Smooth muscle cell (in vitro differentiated cells): Measurements from ENCODE around the gene FAM107A. TPM values are rescaled to one million over a fixed set of nuclear protein-coding genes. Genes with fewer than 3 reads are reported as not detected.

Source experiments
- DNase-seq: peaks from one replicate; lab custom pipeline; 2025; ENCODE audit not compliant: unreplicated experiment; lab: John Stamatoyannopoulos, UW
- H2AFZ ChIP-seq: fragments of 200-600 bp; sonication (generic); 2 replicates; pipeline ENCODE4 v1.6.0; 2016; ENCODE audit warnings: antibody characterized with exemption, low read depth, mild to moderate bottlenecking
- H3F3A ChIP-seq: fragments of 200-600 bp; sonication (generic); 2 replicates; pipeline ENCODE4 v1.6.0; 2017; ENCODE audit warnings: antibody characterized with exemption, low read depth
- H3K27ac ChIP-seq: fragments of 200-600 bp; sonication (generic); 2 replicates; pipeline ENCODE4 v1.5.1; 2016; ENCODE audit warnings: low read depth, mild to moderate bottlenecking
- H3K27me3 ChIP-seq: fragments of 200-600 bp; sonication (generic); 2 replicates; pipeline ENCODE4 v1.6.1; 2016; ENCODE audit warnings: low read depth, mild to moderate bottlenecking
- H3K36me3 ChIP-seq: fragments of 200-600 bp; sonication (generic); 2 replicates; pipeline ENCODE4 v1.5.1; 2016; ENCODE audit warnings: low read depth
- H3K4me1 ChIP-seq: fragments of 200-600 bp; sonication (generic); 2 replicates; pipeline ENCODE4 v1.5.1; 2016; ENCODE audit warnings: low read depth
- H3K4me2 ChIP-seq: fragments of 200-600 bp; sonication (generic); 2 replicates; pipeline ENCODE4 v1.6.0; 2016; ENCODE audit warnings: mild to moderate bottlenecking
- H3K4me3 ChIP-seq: fragments of 200-600 bp; sonication (generic); 2 replicates; pipeline ENCODE4 v1.5.1; 2016; ENCODE audit warnings: mild to moderate bottlenecking
- H3K79me2 ChIP-seq: fragments of 200-600 bp; sonication (generic); 2 replicates; pipeline ENCODE4 v1.6.0; 2016; ENCODE audit warnings: low read depth, mild to moderate bottlenecking
- H3K9ac ChIP-seq: fragments of 200-600 bp; sonication (generic); 2 replicates; pipeline ENCODE4 v1.6.0; 2016; ENCODE audit warnings: low read depth
- H3K9me3 ChIP-seq: fragments of 200-600 bp; sonication (generic); replicated peaks from 2 replicates; pipeline ENCODE4 v1.5.1; 2016; ENCODE audit warnings: low read depth
- H4K20me1 ChIP-seq: fragments of 200-600 bp; sonication (generic); 2 replicates; pipeline ENCODE4 v1.6.0; 2016; ENCODE audit warnings: low read depth
- WGBS: methylation state at CpG from one replicate; pipeline ENCODE4 v1.1.7; 2016; ENCODE audit warnings: low lambda C conversion rate; 5-methylcytosine and 5-hydroxymethylcytosine counted together
- polyA plus RNA-seq: library from polyadenylated mRNA; unstranded; fragments of >200 nt; fragmentation: Nextera tagmentation; extraction: Ambion mirVana; gene quantifications from 2 replicates; pipeline ENCODE4 v1.2.1, GENCODE V29; 2016
- total RNA-seq: library from RNA; depleted of rRNA; stranded (reverse); fragments of >200 nt; gene quantifications from 2 replicates; pipeline ENCODE4 v1.2.3, GENCODE V29; 2014
- TF ChIP-seq, protein P1 (sequence below): fragments of 200-600 bp; sonication (generic); IDR thresholded peaks from 2 replicates; pipeline ENCODE4 v1.5.1; 2017; ENCODE audit warnings: borderline replicate concordance, mild to moderate bottlenecking, antibody characterized with exemption; ENCODE audit not compliant: insufficient read depth, poor library complexity, severe bottlenecking

The FAM107A gene
- total and polyA plus RNA-seq, 2 experiments from 2014 or later: not detected

DNA sequence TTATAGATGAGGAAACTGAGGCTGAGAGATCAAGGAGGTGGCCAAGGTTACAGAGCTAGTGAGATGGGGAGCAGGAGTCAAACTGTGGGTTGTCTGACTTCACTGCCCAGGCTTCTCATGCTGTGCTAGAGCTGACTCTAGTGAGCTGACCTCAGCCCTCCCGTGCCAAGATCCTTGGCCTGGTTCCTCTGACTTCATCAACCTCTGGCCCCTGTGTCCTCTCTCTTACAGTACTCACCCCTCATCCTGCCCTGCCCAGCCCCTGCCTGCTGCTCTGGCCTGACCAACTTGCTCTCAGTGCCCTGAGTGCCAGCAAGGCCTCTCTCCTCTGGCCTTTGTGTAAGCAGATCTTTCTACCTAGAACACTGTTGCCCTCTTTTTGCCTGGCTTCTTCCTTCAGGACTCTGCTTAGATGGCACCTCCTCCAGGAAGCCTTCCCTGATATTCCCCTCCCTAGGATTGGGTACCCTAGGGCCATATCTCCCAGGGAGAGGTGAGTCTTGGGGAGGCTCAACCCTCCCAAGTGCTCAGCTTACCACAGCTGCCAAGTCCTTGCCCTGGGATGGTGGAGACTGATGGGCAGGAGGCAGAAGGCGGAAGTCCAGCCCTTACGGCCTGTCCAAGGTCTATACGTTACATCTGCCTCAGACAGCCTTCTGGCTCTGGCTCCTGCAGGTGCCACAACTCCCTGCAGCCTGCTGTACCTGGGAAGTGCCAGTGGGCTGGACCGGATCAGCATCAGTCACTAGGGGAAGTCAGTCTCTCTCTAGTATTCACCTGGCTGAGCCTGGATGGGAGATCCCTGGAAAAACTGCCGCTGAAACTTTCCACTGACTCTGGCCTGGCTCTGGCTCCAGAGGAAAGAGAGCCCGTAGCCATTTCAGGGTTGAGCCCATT, 36.3 kb upstream of the FAM107A start:
- no peaks in the 10 kb centered on the region for H3K27me3 ChIP-seq
- H3K36me3 ChIP-seq: no peaks in the 10 kb centered on the region
- H3K4me3 ChIP-seq: no peak overlapping the region
- H3K4me2 ChIP-seq: no peak overlapping the region
- no peak overlapping the region for H3K9ac ChIP-seq
- TF ChIP-seq, protein P1, sequence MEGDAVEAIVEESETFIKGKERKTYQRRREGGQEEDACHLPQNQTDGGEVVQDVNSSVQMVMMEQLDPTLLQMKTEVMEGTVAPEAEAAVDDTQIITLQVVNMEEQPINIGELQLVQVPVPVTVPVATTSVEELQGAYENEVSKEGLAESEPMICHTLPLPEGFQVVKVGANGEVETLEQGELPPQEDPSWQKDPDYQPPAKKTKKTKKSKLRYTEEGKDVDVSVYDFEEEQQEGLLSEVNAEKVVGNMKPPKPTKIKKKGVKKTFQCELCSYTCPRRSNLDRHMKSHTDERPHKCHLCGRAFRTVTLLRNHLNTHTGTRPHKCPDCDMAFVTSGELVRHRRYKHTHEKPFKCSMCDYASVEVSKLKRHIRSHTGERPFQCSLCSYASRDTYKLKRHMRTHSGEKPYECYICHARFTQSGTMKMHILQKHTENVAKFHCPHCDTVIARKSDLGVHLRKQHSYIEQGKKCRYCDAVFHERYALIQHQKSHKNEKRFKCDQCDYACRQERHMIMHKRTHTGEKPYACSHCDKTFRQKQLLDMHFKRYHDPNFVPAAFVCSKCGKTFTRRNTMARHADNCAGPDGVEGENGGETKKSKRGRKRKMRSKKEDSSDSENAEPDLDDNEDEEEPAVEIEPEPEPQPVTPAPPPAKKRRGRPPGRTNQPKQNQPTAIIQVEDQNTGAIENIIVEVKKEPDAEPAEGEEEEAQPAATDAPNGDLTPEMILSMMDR: no peak
- no peaks in the 10 kb centered on the region for H4K20me1 ChIP-seq
- no peaks in the 10 kb centered on the region for H3F3A ChIP-seq
- H3K4me1 ChIP-seq: peaks cover 10% of the 10 kb centered on the region
- H3K9me3 ChIP-seq: no peaks in the 10 kb centered on the region
- no peak for DNase-seq
- no peak overlapping the region for H3K27ac ChIP-seq
- WGBS: 92% methylated on average over 7 of the region's 7 CpGs
- no peaks in the 10 kb centered on the region for H3K79me2 ChIP-seq
- H2AFZ ChIP-seq: no peak overlapping the region

DNA sequence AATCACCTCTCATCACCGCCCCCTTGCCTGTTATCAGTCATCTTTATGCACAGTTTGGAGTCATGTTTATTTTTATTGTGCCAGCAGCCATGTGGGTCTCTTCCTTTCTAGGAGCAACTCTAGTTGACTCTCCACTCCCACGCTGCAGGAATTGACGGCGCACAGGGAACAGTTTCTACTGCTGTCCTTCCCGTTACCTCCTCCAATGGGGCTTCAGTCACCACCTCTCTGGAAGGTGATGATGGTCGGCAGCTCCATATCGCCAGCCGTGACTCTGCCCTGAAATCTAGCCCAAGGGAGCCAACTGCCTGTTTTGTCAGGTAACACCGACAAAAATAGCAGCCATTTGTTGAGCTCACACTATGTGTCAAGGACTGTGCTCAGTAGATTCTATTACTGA, 35.6 kb upstream of the FAM107A start:
- TF ChIP-seq, protein P1: no peak
- H4K20me1 ChIP-seq: no peaks in the 10 kb centered on the region
- no peak overlapping the region for H3K27ac ChIP-seq
- H3F3A ChIP-seq: no peaks in the 10 kb centered on the region
- no peak for DNase-seq
- H2AFZ ChIP-seq: no peak overlapping the region
- H3K27me3 ChIP-seq: no peaks in the 10 kb centered on the region
- no peaks in the 10 kb centered on the region for H3K36me3 ChIP-seq
- peaks cover 9% of the 10 kb centered on the region for H3K4me1 ChIP-seq
- H3K79me2 ChIP-seq: no peaks in the 10 kb centered on the region
- no peak overlapping the region for H3K4me3 ChIP-seq
- WGBS: 83% methylated on average over 9 of the region's 9 CpGs
- no peak overlapping the region for H3K9ac ChIP-seq
- H3K4me2 ChIP-seq: no peak overlapping the region
- H3K9me3 ChIP-seq: no peaks in the 10 kb centered on the region

DNA sequence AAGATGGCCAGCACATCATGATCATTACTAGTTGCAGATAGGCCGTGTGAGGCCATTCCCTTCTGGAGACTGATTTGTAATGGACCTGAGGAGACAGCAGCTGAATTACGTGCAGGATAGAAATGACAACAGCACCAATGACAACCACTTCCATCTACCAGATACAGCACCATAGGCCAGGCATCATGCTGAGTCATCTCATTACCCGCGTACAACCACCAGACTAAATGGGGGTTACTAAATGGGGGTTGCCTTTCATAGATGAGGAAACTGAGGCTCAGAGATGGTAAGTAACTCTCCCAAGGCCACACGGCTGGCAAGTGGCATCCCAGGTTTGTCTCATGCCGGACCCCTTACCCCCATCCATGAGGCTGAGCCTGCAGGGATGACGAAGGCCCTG, 32.8 kb upstream of the FAM107A start:
- Histone ChIP-seq H3K9ac (no peak overlapping the region), H3K4me2 (no peak overlapping the region), H3F3A (no peaks in the 10 kb centered on the region), H3K27ac (no peak overlapping the region), H3K9me3 (no peaks in the 10 kb centered on the region), H4K20me1 (no peaks in the 10 kb centered on the region), H3K27me3 (no peaks in the 10 kb centered on the region), H3K4me1 (no peaks in the 10 kb centered on the region), H3K4me3 (no peak overlapping the region), H2AFZ (no peak overlapping the region), H3K36me3 (no peaks in the 10 kb centered on the region), H3K79me2 (no peaks in the 10 kb centered on the region)
- WGBS: 87% methylated on average over 7 of the region's 7 CpGs
- TF ChIP-seq, protein P1: no peak
- no peak for DNase-seq

DNA sequence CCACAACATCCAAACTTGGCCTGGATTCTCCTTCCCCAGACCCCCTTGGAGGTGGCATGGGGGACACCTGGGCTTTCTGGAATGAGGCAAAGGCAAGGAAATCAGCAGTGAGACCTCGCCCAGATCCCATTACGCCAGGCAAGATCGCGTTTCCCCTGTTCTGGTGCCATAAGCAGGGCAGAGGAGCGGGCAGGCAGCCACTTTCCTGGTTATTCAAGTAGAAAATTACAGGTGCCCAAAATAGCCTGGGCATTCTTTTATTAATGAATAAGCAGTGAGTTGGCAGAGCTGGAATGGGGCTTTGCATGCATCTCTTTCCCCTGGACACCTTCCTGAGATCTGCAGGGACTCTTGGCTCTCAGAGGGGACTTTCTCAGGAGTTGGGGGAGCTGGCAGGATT, 31.5 kb upstream of the FAM107A start:
- H3K4me1 ChIP-seq: no peaks in the 10 kb centered on the region
- no peaks in the 10 kb centered on the region for H3K36me3 ChIP-seq
- no peak overlapping the region for H3K27ac ChIP-seq
- H3K4me3 ChIP-seq: no peak overlapping the region
- H3K79me2 ChIP-seq: no peaks in the 10 kb centered on the region
- WGBS: 96% methylated on average over 5 of the region's 5 CpGs
- no peak overlapping the region for H2AFZ ChIP-seq
- no peak overlapping the region for H3K9ac ChIP-seq
- H3K27me3 ChIP-seq: no peaks in the 10 kb centered on the region
- TF ChIP-seq, protein P1: no peak
- no peaks in the 10 kb centered on the region for H4K20me1 ChIP-seq
- DNase-seq: no peak
- H3K9me3 ChIP-seq: no peaks in the 10 kb centered on the region
- no peak overlapping the region for H3K4me2 ChIP-seq
- H3F3A ChIP-seq: no peaks in the 10 kb centered on the region
